ENCODE data around the gene SPR.

The SPR gene

DNA sequence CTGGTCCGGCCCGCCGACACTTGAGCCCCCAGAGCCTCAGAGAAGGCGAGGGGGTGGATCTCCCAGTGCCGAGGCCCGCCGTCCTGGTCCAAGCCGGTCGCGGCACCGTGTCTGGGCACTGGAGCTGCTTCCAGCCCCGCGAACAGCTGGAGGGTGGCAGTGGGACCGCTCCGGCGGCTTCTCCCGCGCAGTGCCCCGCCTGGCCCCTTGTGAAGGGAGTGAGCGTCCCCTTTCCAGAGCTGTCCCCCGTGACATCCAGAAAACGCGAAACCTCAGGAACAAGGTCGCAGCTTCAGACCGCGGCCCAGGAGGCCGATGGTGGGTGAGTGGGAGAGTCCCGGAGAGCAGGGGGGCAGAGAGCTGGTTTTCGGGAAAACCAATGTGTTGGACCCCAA, 29.5 kb downstream of the SPR start:
- DNase-seq: no peak

DNA sequence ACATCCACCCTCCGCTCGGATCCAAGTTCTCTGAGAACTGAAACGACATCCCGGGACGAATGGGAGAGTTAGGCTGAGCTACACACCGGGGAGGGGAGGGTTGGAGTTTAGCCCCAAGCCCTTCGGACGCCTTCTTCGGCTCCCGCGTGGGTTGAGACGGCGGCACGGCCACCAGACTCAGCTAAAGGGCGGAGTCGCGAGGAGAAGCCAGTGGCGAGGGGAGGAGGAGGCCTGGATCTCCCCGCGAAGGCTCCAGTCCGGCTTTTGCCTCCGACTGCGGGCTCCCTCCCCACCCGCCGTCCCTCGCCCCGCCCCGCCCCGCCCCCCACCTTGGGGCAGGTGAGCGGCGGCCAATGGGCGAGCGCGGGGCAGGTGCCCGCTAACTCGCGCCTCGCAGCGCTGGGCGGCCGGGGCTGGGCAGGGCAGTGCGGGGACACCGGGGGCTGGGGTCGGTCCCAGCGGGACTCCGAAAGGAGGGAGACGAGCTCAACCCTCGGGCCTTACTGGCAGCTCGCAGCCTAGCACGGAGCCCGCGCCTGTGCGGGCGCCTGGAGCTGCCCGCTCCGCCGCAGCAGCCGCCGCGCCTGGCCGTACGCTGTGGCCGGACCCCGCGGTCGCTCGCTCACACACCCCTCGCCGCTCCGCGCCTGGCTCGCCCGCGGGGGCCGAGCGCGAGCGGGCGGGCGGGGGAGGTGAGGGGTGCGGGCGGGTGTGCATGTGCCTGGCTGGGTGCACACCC, 30.1 kb downstream of the SPR start, which contains the start of gene EMX1:
Gene EMX1 (plus strand): TSS at position 382 of the 739 bp plus-strand sequence. CDS start 334 bp downstream, at position 716.
- DNase-seq: no peak

DNA sequence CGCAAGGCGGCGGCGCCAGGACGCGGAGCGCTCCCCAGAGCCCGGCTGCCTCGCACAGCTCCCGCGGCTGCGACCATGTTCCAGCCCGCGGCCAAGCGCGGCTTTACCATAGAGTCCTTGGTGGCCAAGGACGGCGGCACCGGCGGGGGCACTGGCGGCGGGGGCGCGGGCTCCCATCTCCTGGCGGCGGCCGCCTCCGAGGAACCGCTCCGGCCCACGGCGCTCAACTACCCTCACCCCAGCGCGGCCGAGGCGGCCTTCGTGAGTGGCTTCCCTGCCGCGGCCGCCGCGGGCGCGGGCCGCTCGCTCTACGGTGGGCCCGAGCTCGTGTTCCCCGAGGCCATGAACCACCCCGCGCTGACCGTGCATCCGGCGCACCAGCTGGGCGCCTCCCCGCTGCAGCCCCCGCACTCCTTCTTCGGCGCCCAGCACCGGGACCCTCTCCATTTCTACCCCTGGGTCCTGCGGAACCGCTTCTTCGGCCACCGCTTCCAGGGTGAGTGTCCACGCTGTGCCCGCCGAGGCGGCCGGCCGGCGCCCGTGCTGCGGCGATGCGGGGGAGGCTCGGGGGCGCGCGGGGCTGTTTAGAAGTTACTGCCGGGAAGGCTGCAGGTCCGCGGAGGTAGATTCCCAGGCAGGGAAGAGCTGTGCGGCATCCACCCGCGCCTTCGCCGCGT, 30.8 kb downstream of the SPR start:
- DNase-seq: no peak

DNA sequence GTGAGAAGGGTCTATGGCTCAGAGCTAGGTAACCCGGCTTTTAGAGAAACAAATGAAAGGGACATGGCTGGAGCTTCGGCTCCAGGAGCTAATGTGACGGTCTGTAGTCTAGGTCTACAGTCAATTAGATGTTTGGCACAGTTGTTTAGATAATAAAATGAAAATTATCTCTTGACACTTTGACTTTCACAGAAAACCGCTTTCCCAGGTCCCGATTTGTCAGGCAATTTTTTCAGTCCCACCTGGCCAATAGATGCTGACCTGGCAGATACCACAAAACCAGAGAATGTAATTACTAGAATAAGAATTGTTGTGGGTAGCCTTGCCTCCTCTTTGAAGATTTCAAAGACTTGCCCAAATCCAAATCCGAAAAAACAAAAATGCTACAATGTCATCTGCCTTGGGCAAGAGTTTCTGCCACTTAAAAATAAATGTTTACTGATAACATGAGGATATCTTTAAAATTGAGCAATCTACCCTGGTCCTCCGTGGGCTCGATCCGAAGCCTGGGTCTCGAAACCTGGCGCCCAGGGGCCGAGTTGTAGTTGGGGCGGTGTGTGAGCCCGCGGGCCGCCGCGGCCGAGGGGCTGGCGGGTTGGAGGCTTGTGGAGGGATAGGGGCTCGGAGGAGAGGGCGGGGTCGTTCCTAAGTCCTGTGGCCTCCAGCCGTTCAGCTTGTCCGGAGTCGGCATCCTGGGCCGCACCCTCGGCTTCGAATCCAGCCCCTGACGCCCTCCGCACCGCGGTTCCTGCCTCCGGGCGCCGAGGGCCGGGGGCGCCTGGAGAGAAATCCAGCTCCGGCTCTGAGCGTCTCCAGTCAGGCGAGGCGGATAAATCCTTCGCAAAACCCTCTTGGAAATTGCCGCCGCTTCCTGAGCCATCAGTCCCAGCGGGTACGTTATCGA, 32.5 kb downstream of the SPR start:
- no peak for DNase-seq

DNA sequence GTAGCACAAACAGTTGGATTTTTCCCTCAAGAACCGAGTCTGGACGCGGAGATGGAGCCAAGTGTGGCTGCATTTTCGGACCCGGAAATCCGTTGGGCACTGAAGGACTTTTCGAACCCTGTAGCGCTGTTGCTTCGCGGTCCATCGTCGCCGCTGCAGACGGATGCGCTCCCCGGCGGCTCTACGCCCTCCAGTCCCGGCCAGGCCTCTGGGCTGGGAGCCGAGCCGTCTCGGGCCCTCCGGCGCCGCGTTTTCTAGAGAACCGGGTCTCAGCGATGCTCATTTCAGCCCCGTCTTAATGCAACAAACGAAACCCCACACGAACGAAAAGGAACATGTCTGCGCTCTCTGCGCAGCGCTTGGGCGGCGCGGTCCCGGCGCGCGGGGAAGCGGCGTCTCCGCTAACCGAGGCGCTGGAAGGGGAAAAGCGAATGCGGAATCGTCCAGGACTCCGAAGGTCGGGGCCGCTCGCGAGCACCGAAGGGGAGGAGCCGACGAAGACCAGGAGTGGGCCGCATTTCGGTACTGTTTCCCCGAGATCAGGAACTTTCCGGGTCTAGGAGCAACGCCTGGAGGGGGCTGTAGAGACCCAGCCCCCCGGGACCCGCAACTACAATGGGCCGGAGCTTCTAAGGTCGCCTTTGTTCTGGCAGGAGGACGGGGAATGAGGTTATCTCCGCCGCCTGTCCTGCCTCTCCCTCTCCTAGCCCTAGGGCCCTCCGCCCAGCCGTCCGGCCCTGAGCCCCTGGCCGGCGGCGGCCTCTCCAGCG, 33.3 kb downstream of the SPR start:
- DNase-seq: no peak

DNA sequence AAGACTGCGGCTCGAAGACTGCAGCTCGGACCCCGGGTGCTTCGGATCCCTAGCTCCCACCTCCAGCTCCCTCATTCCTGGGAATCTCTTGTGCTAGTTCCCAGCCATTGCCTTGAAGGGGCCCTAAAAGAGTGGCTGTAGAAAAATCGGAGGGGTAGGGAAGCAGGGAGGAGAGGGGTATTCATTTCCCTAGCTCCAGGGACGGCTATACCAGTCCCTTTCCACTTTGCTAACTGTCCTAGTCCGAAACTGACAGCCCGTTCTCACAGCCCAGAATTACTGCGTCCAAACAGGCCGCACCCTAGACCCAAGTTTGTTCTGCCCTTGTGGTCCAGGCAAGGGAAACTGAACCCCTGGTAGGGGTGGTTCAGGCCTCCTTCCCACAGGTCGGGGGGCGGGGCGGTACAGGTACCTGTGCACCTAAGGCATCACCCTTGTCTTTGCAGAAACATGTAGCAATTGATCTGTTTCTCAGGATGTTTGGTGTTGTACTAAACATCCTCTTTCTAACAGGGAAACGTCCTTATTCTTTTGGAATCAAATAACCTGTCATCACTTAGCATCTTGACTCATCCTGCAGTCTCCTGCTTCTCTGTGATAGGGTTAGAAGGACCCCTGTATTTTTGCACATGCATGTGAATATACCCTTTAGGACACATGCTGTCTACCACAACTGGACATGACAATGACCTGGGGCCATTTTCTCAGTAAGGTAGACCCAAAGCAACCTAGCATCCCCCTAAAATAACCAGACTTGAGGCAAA, 34.1 kb downstream of the SPR start:
- no peak for DNase-seq

DNA sequence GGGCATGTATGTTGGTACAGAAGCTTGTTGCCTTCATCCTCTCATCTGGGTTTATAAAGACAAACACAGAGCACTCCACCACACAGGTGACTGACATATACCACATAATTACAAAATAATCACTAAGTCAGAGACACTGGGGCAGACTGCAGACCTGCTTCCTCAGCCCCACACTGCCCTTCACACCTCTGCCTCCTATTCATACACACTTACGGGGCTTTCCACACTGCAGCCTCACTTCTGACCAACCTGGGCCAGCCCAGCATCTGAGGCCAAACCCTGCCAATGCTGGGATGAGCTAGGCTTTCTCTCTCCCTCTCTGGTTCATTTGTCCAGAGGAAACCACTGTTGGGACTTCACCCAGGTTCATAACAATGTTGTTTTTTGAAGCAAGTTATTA, 34.6 kb downstream of the SPR start:
- no peak for DNase-seq

DNA sequence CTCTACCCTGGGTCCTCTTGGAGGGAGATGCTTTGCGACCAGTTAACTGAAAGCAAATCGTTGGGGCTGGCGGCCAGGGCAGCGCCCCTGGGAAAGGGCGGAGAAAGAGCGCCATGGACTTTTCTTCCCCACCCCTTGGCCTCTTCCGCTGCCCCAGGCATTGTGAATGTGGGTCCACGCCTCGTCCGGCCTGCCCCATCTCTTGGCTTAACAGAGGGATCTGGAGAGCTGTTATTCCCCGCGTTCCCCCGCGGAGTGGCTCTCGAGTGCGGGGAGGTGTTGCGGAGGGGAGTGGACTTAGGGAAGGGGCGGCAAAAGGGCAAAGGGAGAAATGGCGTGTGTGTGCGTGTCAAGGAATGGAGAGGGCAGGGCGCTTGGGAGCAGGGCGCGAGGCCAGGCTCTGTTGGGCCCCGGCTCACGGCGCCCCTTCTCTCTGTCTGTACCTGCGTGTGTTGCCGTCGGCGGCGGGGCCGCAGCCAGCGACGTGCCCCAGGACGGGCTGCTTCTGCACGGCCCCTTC, 36.7 kb downstream of the SPR start:
- DNase-seq: no peak

DNA sequence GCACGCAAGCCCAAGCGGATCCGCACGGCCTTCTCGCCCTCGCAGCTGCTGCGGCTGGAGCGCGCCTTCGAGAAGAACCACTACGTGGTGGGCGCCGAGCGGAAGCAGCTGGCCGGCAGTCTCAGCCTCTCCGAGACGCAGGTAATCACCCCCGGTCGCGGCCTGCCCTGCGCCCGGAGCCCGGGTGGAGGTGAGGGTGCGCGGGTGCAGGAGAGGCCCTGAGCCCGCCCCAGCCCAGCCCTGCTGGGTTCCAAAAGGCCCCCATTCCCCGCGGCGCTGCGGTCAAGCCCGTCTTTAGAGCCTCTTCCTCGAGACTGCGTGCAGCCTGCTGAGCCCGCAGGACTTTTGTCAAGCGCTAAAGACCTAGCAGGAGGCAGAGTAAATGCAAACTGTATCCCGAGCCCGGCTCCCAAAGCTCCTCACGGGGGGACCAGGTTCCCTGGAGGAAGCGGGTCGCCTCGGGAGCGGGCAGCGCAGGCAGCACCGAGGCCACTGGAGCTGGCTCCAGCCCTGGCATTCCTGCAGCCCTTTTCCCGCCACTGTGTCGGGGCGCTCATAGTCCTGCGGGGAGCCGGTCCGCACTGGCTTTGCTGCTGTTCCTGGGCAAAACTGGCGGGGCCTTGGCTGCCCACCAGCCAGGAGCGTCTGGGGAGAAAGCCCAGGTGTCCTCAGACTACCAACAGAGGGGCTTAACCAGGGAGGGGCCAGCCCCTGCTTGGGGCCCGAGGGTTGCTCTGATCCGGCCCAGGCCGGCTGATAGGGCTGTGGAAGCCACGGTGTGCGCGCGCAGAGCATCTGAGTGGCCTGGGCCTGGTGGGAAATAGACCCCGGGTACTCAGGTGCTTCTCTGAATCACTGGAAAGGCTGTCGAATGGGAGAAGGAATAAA, 37.4 kb downstream of the SPR start:
- DNase-seq: no peak

DNA sequence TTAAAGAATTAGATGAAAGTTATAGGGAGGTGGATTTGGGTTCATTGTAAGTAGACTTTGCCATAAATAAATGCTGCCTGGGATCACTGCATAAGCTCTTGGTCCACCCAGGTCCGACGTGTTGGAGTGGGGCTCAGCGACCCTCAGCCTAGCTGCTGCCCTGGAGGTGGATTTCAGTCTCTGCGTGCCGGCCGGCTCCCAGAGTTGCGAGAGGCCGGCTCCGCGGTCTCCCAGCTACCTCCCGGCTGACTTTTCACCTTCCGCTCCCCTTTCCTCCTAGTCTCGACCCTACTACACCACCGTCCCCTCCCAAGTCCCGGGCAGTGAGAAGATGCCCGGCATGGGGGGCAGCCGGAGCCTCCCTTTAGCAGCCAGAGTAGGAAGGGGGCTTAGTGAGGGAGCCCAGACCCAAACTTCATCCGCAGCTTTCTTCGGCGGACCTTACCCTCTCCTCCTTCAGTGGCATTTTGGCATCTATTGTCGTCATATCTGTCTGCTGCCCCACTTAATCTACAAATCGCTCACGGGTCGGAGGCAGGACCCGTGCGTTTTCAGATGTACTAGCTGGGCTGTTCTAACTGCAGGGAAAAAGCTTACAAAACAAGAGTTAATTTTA, 38.2 kb downstream of the SPR start:
- no peak for DNase-seq

DNA sequence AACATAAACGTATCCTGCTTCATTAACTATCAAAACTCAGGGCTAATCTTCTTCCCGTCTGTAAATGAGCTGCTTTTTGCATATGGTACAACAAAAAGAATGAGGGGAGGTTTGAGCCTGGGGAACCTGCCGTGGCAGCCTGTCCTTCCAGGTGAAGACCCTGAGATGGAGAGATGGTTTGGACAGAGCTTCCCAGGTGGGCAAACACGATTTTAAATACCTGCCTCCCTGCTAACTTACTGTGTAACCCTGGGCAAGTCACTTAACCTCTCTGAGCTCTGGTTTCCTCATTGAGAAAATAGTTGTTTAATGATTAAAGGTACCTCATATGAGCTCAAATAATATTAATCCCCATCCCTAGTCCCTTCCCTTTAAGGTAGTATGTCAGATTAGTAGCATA, 39.2 kb downstream of the SPR start:
- no peak for DNase-seq

DNA sequence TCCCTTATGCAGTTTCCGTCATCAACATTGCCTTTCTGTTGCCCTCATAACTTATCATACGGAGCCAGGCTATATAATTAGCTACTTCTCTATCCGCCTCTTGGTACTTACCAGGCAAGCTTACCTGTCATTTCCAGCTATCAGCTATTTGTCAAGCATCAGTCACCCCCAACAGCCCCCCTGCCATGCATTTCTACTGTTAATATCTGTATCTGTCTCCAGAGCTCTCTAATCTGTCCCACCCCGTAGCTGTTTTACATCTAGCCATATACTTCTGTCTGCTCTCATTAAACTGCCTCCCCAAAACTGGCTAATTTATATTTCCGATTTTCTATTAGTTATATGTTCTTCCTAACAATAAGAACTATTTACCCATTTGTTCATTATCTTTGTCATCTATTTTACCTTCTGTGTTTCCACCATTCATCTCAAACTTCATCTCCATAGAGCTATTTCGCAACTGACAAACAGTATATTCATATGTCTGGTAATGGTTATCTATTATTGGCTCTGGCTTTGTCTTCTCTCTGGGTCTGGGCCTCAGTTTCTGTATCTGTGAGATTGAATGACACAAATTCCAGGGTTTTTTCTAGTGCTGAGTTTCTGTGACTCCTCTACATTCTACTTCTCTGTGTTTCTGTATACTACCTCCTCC, 39.7 kb downstream of the SPR start:
- no peak for DNase-seq

DNA sequence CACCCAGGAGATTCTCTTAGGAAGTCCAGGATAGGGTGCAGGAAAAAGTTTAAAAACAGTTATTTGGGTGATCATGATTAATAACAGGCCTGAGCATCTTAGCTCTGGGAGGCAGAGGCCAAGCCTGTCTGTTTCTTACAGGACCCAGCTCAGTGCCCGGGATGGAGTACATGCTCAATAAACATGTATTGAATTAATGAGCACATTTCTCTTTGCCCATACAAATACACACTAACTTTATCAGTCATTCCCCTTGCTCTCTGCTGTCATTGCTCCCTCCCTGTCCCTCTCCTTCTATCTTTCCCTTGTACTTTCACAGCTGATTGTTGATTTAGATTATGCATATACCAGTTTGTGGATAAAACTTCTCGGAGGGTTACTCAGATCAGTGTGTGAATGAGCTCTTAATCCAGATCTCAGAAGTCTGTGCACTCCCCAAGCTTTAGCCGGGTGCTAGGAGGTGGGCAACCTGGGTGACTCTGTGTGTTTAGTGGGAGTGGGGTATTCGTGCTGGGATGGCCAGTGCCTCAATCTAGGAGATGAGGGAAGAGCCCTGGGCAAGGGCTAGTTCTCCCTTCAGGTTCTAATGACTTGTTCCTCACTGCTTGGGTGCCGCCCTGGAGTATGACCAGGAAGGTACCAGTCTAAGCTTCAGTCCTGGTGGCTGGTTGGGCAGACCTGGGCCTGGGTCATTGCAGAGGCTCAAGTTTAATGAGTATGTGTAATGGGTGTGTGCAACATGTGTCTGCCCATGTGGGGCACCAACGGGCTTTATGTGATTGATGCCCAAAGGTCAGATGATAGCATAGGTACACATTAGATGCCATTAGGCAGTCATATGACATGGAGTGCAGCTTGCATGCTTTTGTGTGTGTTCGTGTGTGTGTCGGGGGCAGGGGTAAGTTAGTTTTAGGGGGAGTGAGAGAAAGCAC, 40.7 kb downstream of the SPR start:
- no peak for DNase-seq

DNA sequence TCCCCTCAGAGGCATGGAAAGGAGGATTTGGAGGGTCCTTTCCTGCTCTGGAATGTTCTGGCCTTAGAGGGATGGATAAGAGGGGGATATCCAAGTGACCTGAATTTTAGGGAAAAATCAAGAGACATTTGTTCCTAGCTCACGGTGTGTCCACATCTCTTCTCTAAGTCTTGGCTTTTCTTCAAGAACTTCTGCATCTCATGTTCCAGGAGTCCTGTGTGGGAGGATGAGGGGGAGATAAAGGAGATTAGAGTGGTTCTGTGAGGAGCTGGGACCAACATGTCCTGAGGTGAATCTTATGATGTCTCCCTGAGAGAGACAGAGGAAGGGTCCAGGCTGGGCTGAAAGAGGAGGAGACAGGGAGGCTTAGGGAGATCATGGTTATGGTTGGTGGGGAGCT, 41.8 kb downstream of the SPR start:
- DNase-seq: no peak

DNA sequence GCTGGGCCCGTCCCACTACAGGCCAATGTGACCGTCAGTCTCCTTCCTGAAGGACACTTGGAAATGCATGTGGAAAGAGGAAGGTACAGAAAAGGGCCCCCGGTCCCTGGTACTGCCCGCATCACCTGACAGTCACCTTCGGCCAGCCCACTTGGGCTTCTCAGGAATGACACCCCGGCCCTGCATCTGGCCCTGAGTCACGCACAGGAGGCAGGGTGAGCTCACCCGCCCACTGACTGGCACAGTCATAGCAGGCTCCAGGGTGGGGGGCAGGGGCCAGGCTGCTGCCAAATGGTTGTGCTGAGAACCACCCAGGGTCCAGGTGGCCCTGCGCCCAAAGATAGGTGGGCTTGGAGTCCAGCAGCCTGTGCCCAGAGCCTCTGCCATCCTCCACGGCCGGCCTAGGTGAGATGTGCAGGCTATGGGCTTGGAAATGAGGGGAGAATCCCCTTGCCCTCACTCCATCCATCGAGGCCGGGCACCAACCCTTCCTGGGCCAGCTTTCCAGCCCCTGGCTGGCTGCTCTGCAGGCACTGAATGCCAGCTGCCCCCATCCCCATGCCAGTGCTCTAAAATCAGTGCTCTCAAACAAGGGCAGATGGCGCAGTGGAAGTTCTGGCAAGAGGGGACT, 44.2 kb downstream of the SPR start:
- no peak for DNase-seq

DNA sequence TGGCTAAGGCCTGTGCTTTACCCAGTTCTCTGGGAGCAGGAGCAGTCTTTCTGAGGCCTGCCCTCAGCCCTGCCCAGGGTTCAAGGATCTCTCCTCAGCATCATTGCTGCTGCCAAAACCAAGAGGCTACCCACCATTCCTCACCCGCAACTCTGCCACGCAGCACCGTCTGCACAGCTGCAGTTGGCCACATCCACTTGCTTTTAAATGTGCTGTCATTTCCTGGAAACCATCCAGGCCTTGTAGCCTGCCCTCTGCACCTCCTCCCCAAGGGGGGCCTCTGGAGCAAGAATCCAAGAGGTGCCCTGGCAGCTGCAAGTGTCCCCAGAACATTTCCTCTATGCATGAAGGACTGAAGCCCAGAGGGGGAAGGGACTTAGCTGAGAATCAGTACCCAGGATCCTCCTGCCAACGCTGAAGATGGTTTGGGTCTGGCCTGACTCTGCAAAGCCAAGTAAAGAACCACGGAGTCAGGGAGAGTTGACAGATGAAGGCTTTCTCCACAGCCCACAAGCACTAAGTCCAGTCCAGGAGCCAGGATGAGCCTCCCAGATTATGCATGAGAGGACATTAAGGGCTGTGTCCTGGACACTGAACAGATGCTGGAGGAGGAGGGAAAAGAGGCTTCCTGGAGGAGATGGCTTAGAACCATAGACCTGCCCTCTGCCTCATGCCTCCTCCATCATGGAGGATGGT, 45.0 kb downstream of the SPR start:
- DNase-seq: no peak

DNA sequence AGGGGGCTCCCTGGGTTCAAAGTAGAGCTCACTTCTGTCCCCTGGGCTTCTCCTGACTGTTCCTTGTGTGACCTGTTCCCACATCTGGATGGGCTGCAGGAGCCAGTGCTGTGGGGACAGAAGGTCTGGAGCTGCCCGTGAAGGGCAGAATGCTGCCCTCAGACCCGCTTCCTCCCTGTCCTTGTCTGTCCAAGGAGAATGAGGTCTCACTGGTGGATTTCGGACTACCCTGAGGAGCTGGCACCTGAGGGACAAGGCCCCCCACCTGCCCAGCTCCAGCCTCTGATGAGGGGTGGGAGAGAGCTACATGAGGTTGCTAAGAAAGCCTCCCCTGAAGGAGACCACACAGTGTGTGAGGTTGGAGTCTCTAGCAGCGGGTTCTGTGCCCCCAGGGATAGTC, 45.6 kb downstream of the SPR start:
- DNase-seq: no peak
